K562 (cell line): ENCODE measurements around the gene CXCL17. TPM values are rescaled to one million over a fixed set of nuclear protein-coding genes. Genes with fewer than 3 reads are reported as not detected.

Experiments
- BRCA1 ChIP-seq, 2 experiments: fragments of 450-650 bp in 1 of 2; sonication (generic) in 1 of 2; formaldehyde crosslinking in 1 of 2; IDR thresholded peaks; 2 replicates each; pipeline versions ENCODE4 v1.5.0 to v1.6.1; 2017 to 2020; ENCODE audit warnings: mild to moderate bottlenecking in 1 of 2, missing genetic modification reagents in 1 of 2
- EZH2 ChIP-seq: IDR thresholded peaks from 2 replicates; pipeline ENCODE4 v1.6.1; 2012; ENCODE audit warnings: low read depth, mild to moderate bottlenecking, inconsistent platforms, low read length, borderline replicate concordance
- GTF2F1 ChIP-seq: IDR thresholded peaks from 2 replicates; pipeline ENCODE4 v1.6.1; 2011; ENCODE audit warnings: low read depth, low read length, improper control_type of control experiment
- HMGN3 ChIP-seq: IDR thresholded peaks from 2 replicates; pipeline ENCODE4 v1.6.1; 2011; ENCODE audit warnings: borderline replicate concordance, low read depth, mild to moderate bottlenecking, mixed read lengths, low read length; ENCODE audit not compliant: insufficient read length; ENCODE audit errors: extremely low read depth
- KDM2B ChIP-seq: fragments of 250-450 bp; sonication (Bioruptor Pico); IDR thresholded peaks from 2 replicates; pipeline ENCODE4 v1.8.0; 2021; ENCODE audit warnings: mild to moderate bottlenecking, moderate library complexity
- KLF16 ChIP-seq: IDR thresholded peaks from 2 replicates; pipeline ENCODE4 v1.6.1; 2016; ENCODE audit warnings: antibody characterized with exemption
- NBN ChIP-seq: fragments of 450-650 bp; IDR thresholded peaks from 2 replicates; pipeline ENCODE4 v1.6.1; 2016; ENCODE audit warnings: low read depth, mild to moderate bottlenecking
- RB1 ChIP-seq: fragments of 450-650 bp; IDR thresholded peaks from 2 replicates; pipeline ENCODE4 v1.6.1; 2017; ENCODE audit warnings: low read depth, mild to moderate bottlenecking
- SLC30A9 ChIP-seq: fragments of 250-450 bp; sonication (Bioruptor Pico); IDR thresholded peaks from 2 replicates; pipeline ENCODE4 v1.8.0; 2022; ENCODE audit warnings: mild to moderate bottlenecking, moderate library complexity
- SREBF2 ChIP-seq: sonication (generic); formaldehyde crosslinking; IDR thresholded peaks from 2 replicates; pipeline ENCODE4 v1.4.0; 2020; ENCODE audit warnings: mild to moderate bottlenecking, missing genetic modification reagents
- STAG1 ChIP-seq: sonication (generic); formaldehyde crosslinking; IDR thresholded peaks from 2 replicates; pipeline ENCODE4 v1.5.0; 2020; ENCODE audit warnings: missing genetic modification reagents, borderline replicate concordance
- TAF1 ChIP-seq: IDR thresholded peaks from 2 replicates; pipeline ENCODE4 v1.6.1; 2011; ENCODE audit warnings: mild to moderate bottlenecking, low read length, moderate library complexity; ENCODE audit not compliant: insufficient read depth, control insufficient read depth, severe bottlenecking; ENCODE audit errors: extremely low read depth
- ZBTB40 ChIP-seq, 2 experiments: fragments of 450-650 bp in 1 of 2; sonication (generic) in 1 of 2; formaldehyde crosslinking in 1 of 2; IDR thresholded peaks; 2 replicates each; pipeline versions ENCODE4 v1.7.1 to v1.9.0; 2016 to 2022; ENCODE audit warnings: inconsistent platforms in 1 of 2, mild to moderate bottlenecking in 1 of 2, missing genetic modification reagents in 1 of 2
- ZFP1 ChIP-seq: fragments of 450-650 bp; formaldehyde crosslinking; IDR thresholded peaks from 2 replicates; pipeline ENCODE4 v1.4.0; 2020; ENCODE audit warnings: mild to moderate bottlenecking, mixed read lengths
- ZNF324 ChIP-seq: fragments of 250-450 bp; sonication (Bioruptor Pico); IDR thresholded peaks from 2 replicates; pipeline ENCODE4 v1.4.0; 2020; ENCODE audit warnings: mild to moderate bottlenecking
- ZNF347 ChIP-seq: fragments of 450-650 bp; formaldehyde crosslinking; IDR thresholded peaks from 2 replicates; pipeline ENCODE4 v1.4.0; 2020; ENCODE audit warnings: low read depth, mild to moderate bottlenecking, moderate library complexity
- polyA plus RNA-seq, 8 experiments: library from polyadenylated mRNA; depleted of rRNA in 4 of 8; stranded (reverse) in 5 of 8; unstranded in 3 of 8; fragments of >200 nt; fragmentation: Nextera tagmentation in 2 of 8; fragmentation: Illumina TruSeq in 1 of 8; extraction: Ambion mirVana in 2 of 8; extraction: Trizol in 1 of 8; gene quantifications; 2 replicates each; pipeline versions ENCODE4 v1.2.1 to v1.2.3, GENCODE V29; 2011 to 2014; ENCODE audit warnings: inconsistent platforms in 1 of 8, missing spikeins in 1 of 8
- total RNA-seq, 7 experiments: library from RNA; depleted of rRNA in 6 of 7; stranded (reverse); fragments of >200 nt in 6 of 7; fragmentation: Illumina TruSeq in 2 of 7; extraction: Trizol in 2 of 7; gene quantifications; 2 replicates each; pipeline versions ENCODE4 v1.2.1 to v1.2.3, GENCODE V29; 2011 to 2021; ENCODE audit warnings: low replicate concordance in 1 of 7
- TF ChIP-seq, protein P1 (sequence below): fragments of 250-450 bp; sonication (Bioruptor Pico); IDR thresholded peaks from 2 replicates; pipeline ENCODE4 v1.8.0; 2021; ENCODE audit warnings: borderline replicate concordance, mild to moderate bottlenecking, moderate library complexity; ENCODE audit not compliant: poor library complexity, severe bottlenecking

The CXCL17 gene
- total and polyA plus RNA-seq, 9 of the 15 experiments (the other 6 are each of a cell fraction or from before 2014, with no cell fraction given): 0.10 to 0.15 TPM; not detected in 7

DNA sequence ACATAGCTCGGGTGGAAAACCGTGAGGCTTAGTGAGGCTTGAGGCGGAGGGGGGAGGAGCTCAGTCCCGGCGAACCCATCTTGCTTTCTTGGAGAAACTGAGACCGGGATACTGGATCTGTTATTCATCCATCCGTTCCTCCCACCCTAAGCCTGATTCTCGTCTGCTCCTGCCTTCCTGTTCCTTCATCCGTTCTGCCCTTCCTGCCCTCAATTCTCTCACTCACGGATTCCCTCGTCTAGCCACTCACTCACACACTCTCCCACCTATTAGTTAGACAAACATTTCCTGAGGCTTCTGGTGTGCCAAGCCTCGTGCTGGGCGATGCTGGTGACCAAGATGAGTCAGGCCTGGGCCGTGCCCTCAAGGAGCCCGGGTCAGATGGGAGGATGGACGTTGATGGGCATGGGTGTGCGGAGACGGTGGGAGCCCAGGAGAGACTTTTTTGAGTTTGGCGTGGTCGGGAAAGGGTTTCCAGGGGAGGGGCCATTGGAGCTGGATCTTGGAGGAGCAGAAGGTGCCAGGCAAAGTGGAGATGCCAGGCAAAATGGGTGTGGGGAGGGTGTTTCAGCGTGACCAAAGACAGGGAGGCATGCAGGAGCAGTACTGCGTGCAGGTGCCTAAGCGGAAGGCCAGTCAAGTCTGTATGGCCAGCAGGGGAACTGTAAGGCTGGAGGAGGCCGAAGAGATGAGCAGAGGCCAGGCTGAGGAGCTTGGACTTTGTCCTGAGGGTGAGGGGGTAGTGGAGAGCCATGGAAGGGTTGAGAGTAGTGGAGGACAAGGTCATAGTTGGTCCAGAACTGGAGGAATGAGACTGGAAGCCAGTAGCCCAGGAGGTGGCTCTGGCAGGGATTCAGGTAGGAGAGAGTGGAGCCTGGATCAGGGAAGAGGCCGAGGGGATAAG is 45.2 kb downstream of the CXCL17 start (continued):
- TF ChIP-seq KDM2B (CRISPR knock-in tag): peak; percentile 91; the same call in 1 of the 2 replicates
- TF ChIP-seq RB1: no peak
- peak; percentile 8 for TF ChIP-seq HMGN3
- TF ChIP-seq ZBTB40 (IDR thresholded peaks at IDR 0.05): peak; percentile 43; the same call in 1 of the 2 replicates
- TF ChIP-seq ZBTB40 (CRISPR knock-in tag; IDR thresholded peaks at IDR 0.05): no peak
- TF ChIP-seq EZH2: no peak
- TF ChIP-seq ZFP1: no peak
- no peak for TF ChIP-seq STAG1
- no peak for TF ChIP-seq BRCA1 (IDR thresholded peaks at IDR 0.05)
- TF ChIP-seq BRCA1 (CRISPR knock-in tag; IDR thresholded peaks at IDR 0.05): no peak
- TF ChIP-seq GTF2F1: no peak
- TF ChIP-seq TAF1: no peak
- TF ChIP-seq SREBF2: no peak
- TF ChIP-seq, protein P1, sequence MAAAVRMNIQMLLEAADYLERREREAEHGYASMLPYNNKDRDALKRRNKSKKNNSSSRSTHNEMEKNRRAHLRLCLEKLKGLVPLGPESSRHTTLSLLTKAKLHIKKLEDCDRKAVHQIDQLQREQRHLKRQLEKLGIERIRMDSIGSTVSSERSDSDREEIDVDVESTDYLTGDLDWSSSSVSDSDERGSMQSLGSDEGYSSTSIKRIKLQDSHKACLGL (CRISPR knock-in tag): no peak
- no peak for TF ChIP-seq SLC30A9 (CRISPR knock-in tag)
- TF ChIP-seq ZNF324: no peak
- no peak for TF ChIP-seq ZNF347 (CRISPR knock-in tag)
- TF ChIP-seq KLF16: no peak
- TF ChIP-seq NBN: no peak
